HL-60 (cell line): ENCODE data around the gene SACS.
A peak's percentile ranks its signal among the peaks of the same experiment; 100 is the strongest.

ENCODE experiments used
- DNase-seq, 2 experiments: peaks; one replicate each; pipeline ENCODE4 v3.0.0-alpha.2; 2010 to 2020; ENCODE audit warnings: low read depth in 1 of 2, low spot score in 1 of 2
- H3K27ac ChIP-seq: fragments of 250-450 bp; sonication (Bioruptor Pico); replicated peaks from 2 replicates; pipeline ENCODE4 v1.5.1; 2020; ENCODE audit warnings: mild to moderate bottlenecking, moderate library complexity
- H3K27me3 ChIP-seq: fragments of 250-450 bp; sonication (Bioruptor Pico); 2 replicates; pipeline ENCODE4 v1.5.1; 2021; ENCODE audit warnings: mild to moderate bottlenecking, moderate library complexity; ENCODE audit not compliant: insufficient read depth, poor library complexity, severe bottlenecking
- H3K4me3 ChIP-seq: replicated peaks from 2 replicates; pipeline ENCODE4 v1.5.1; 2011; ENCODE audit warnings: mild to moderate bottlenecking, control low read depth, low read length; ENCODE audit not compliant: insufficient read depth
- CTCF ChIP-seq: IDR thresholded peaks from one replicate; pipeline ENCODE4 v1.5.1; 2011; ENCODE audit warnings: low read length, control low read depth, inconsistent platforms; ENCODE audit not compliant: insufficient read depth
- GABPA ChIP-seq: IDR thresholded peaks from 2 replicates; pipeline ENCODE4 v1.6.1; 2012; ENCODE audit warnings: low read depth
- POLR2AphosphoS5 ChIP-seq: IDR thresholded peaks from 2 replicates; pipeline ENCODE4 v1.6.1; 2012; ENCODE audit warnings: low read depth
- REST ChIP-seq: IDR thresholded peaks from 2 replicates; pipeline ENCODE4 v1.6.1; 2012; ENCODE audit warnings: low read depth; ENCODE audit not compliant: insufficient replicate concordance
- SPI1 ChIP-seq: IDR thresholded peaks from 2 replicates; pipeline ENCODE4 v1.6.1; 2012; ENCODE audit warnings: low read depth, mild to moderate bottlenecking, borderline replicate concordance

The SACS gene

GRCh38 chr13:23461544-23461943 lies 28.0 kb upstream of the SACS start:
- TF ChIP-seq REST (no peak), POLR2AphosphoS5 (no peak), SPI1 (no peak), CTCF (no peak), GABPA (no peak)
- H3K4me3 ChIP-seq: no peak overlapping the region
- no peak for DNase-seq

GRCh38 chr13:23460921-23461320 lies 27.4 kb upstream of the SACS start:
- Histone ChIP-seq H3K27me3 (no peaks in the 10 kb centered on the region), H3K27ac (peak overlapping the region; percentile 94), H3K4me3 (no peak overlapping the region)
- peak; percentile 27 to 56 for DNase-seq
- TF ChIP-seq GABPA: no peak
- no peak for TF ChIP-seq REST
- no peak for TF ChIP-seq CTCF
- TF ChIP-seq SPI1: peak; percentile 55; the same call in 1 of the 2 replicates

More at GRCh38 chr13:23461544-23461943, 28.0 kb upstream of the SACS start:
- no peaks in the 10 kb centered on the region for H3K27me3 ChIP-seq
- peak overlapping the region; percentile 94 for H3K27ac ChIP-seq

DNA sequence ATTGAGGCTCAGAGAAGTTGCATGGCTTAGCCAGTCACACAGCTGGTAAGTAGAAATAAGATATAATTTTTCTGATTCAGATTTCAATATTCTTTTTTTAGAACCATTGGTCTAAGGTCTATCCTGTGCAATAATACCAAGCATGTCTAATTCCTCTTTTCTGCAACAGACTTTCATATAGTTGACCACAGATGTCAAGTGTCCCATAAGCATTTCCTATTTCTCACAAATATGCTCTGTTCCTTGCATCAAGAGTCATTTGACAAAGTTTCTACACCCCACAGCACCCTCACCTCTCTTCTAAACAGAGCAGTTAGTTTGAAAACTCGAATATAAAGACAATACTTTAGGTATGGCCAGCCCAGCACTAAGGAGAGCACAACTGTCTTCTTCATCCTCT lies 26.8 kb upstream of the SACS start:
- DNase-seq: peak; percentile 1 to 75
- TF ChIP-seq POLR2AphosphoS5 (peak; percentile 72), GABPA (no peak), SPI1 (peak; percentile 83; the same call in 1 of the 2 replicates), CTCF (no peak)
- Histone ChIP-seq H3K4me3 (no peak overlapping the region), H3K27ac (peak overlapping the region; percentile 94), H3K27me3 (no peaks in the 10 kb centered on the region)

- no peak for DNase-seq
Observed at GRCh38 chr13:23458989-23459388, 25.5 kb upstream of the SACS start.

More at GRCh38 chr13:23458989-23459388, 25.5 kb upstream of the SACS start:
- Histone ChIP-seq H3K27me3 (no peaks in the 10 kb centered on the region), H3K27ac (no peak overlapping the region; the same call in 1 of the 2 replicates), H3K4me3 (no peak overlapping the region)
- no peak for TF ChIP-seq REST
